ENCODE results near the gene RUFY1. TPM values are rescaled to one million over a fixed set of nuclear protein-coding genes. Genes with fewer than 3 reads are reported as not detected.
"Not testable (repeated sequence)": the region's sequence is repeated elsewhere in the genome, so short reads cannot be mapped to it uniquely, and the experiment has no call there.

RUFY1 gene
- total and polyA plus RNA-seq, 4 donors: 32.2 to 51.2 (median 48.5) TPM

DNA sequence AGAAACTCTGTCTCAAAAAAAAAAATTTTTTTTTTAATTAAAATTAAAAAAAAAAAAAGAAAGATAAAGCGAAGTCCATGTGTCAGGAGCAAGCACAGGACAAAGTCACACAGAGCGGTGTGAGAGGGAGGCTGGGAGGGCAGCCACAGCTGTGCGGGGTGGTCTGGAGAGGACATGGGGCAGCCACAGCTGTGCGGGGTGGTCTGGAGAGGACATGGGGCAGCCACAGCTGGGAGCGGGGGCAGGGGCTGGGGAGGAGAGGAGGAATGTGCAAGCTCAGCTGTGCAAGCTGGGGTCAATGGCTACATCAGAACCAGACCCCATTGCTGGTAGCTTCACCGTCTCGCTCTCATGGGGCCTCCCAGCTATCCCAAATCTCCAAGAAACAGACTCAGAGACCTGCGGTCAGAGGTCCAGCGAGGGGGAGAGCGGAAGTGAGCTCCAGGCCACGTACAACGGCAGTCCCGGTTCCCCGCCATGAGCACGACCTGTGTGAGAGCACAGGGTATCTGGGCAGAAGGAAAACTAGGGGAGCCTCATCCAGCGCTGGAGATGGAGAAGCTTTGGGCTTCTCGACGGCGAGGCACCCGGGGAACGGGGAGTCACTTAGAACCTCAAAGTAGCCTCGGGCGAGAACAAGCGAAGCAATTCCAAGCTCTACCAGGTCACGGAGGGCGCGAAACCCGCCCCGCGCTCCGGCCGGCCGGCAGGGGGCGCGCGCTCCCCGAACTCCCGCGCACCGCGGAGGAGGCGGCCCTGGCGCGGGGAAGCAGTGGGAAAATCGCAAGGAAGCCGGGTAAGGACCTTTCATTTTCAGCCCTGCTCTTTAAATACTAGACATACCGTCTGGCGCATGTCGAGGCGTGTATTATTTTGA lies 107.2 kb downstream of the RUFY1 start:
- H3K4me3 ChIP-seq (ENCODE audit: low read depth, low read length); H3K27me3 ChIP-seq (ENCODE audit: control insufficient read depth, insufficient read depth, low read length); H3K27ac ChIP-seq (ENCODE audit: low read depth, low read length); H3K4me1 ChIP-seq (ENCODE audit: control insufficient read depth, insufficient read depth, low read length); H3K9me3 ChIP-seq (ENCODE audit: control insufficient read depth, insufficient read depth, low read length); H3K36me3 ChIP-seq (ENCODE audit: control insufficient read depth, insufficient read depth, low read length); DNase-seq (ENCODE audit: low read depth in 4 of 6, low spot score in 6 of 6): not testable (repeated sequence)
- no CpG with 5 or more reads among the region's 50 CpGs for WGBS (ENCODE audit: insufficient coverage)

DNA sequence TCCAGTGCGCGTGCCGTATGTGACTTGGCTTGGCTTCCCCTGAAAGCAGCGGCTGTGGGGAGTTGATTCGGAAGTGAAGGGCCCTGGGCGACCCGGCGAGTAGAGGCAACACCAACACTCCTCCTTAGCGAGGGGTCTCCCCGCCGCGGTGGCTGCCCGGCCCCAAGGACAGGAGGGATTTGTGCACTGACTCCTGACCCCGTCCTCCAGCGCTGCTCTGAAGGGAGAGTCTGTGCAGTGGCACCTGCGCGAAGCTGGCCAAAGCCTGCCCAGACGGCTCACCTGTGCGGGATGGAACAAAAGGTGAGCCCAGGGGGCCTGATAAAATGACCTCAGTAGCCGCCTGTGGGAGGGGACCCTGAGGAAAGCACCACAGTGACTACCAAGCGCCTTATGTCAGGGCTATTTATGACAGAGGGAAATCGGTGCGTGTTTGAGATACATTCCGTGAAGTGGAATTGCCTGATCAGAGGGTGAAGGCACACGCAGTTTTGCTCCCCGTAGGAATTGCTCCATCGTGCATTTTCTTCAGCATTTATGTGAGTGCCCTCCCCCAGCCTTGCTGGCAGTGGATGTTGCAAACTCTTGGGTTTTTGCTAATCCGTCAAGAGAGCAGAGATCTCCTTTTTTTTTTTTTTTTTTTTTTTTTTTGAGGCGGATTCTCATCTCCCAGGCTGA lies 108.0 kb downstream of the RUFY1 start:
- peak in 3 of 6 donors; percentile 9 to 59 (median 52) for DNase-seq (ENCODE audit: low read depth in 4 of 6, low spot score in 6 of 6)
- H3K9me3 ChIP-seq (ENCODE audit: control insufficient read depth, insufficient read depth, low read length); H3K4me1 ChIP-seq (ENCODE audit: control insufficient read depth, insufficient read depth, low read length); H3K27ac ChIP-seq (ENCODE audit: low read depth, low read length); H3K27me3 ChIP-seq (ENCODE audit: control insufficient read depth, insufficient read depth, low read length); H3K36me3 ChIP-seq (ENCODE audit: control insufficient read depth, insufficient read depth, low read length): not testable (repeated sequence)
- peak overlapping the region; percentile 34 for H3K4me3 ChIP-seq (ENCODE audit: low read depth, low read length)
- WGBS (ENCODE audit: insufficient coverage): 13% methylated on average over 8 of the region's 29 CpGs

Small RNAs within 50 kb of the gene (small RNA-seq; reads per million reads assigned to genes)
- not detected for gene AC136628.3 (ENCODE audit: low replicate concordance)
- not detected for gene RF00017 (ENCODE audit: low replicate concordance)

Other genes starting within 250 kb of the RUFY1 start
- gene ADAMTS2, start 205.1 kb upstream of the RUFY1 start, total RNA-seq: 10 to 100 TPM; 25.7 to 27.1 TPM
- 10 to 100 TPM; 12.5 to 13.6 TPM for gene ADAMTS2, start 205.1 kb upstream of the RUFY1 start, polyA plus RNA-seq (ENCODE audit: insufficient read length in 2 of 2)
- gene HNRNPH1, start 73.1 kb downstream of the RUFY1 start, total RNA-seq: 100 to 1,000 TPM; 480 to 560 TPM
- 100 to 1,000 TPM; 633 to 772 TPM for gene HNRNPH1, start 73.1 kb downstream of the RUFY1 start, polyA plus RNA-seq (ENCODE audit: insufficient read length in 2 of 2)
- gene CBY3, start 130.5 kb downstream of the RUFY1 start, total RNA-seq: not detected
- 1 to 10 TPM; 2.3 to 2.6 TPM for gene CBY3, start 130.5 kb downstream of the RUFY1 start, polyA plus RNA-seq (ENCODE audit: insufficient read length in 2 of 2)
- 100 to 1,000 TPM; 462 to 537 TPM for gene CANX, start 148.4 kb downstream of the RUFY1 start, total RNA-seq
- 100 to 1,000 TPM; 380 to 481 TPM for gene CANX, start 148.4 kb downstream of the RUFY1 start, polyA plus RNA-seq (ENCODE audit: insufficient read length in 2 of 2)
- 10 to 100 TPM; 10.8 to 17.2 TPM for gene MAML1, start 182.3 kb downstream of the RUFY1 start, total RNA-seq
- gene MAML1, start 182.3 kb downstream of the RUFY1 start, polyA plus RNA-seq (ENCODE audit: insufficient read length in 2 of 2): 10 to 100 TPM; 28.7 to 30.4 TPM
- gene LTC4S, start 243.4 kb downstream of the RUFY1 start, total RNA-seq: 1 to 10 TPM; 1.9 to 6.2 TPM
- 10 to 100 TPM; 10.5 to 10.7 TPM for gene LTC4S, start 243.4 kb downstream of the RUFY1 start, polyA plus RNA-seq (ENCODE audit: insufficient read length in 2 of 2)